ENCODE measurements around the gene PUS7L.
A peak's percentile ranks its signal among the peaks of the same experiment; 100 is the strongest.
"Not testable (repeated sequence)": the region's sequence is repeated elsewhere in the genome, so short reads cannot be mapped to it uniquely, and the experiment has no call there.

The PUS7L gene

GRCh38 chr12:43736927-43737440 is 21.6 kb downstream of the PUS7L start:
- H3K9me3 ChIP-seq (replicated peaks in 1 of 11): no peaks in the 10 kb centered on the region
- no peaks in the 10 kb centered on the region for H3K4me1 ChIP-seq
- no peak overlapping the region for H3K4me2 ChIP-seq
- no peak overlapping the region for H3K4me3 ChIP-seq
- H3K36me3 ChIP-seq: peaks cover 37 to 88% (median 64%) of the 10 kb centered on the region in 11 experiments
- H4K20me1 ChIP-seq: no peaks in the 10 kb centered on the region
- no peak overlapping the region for H3K27ac ChIP-seq
- H3K9ac ChIP-seq: no peak overlapping the region
- no peaks in the 10 kb centered on the region for H3K27me3 ChIP-seq
- no peak for TF ChIP-seq Cebpa-rat (IDR thresholded peaks at IDR 0.05)

DNA sequence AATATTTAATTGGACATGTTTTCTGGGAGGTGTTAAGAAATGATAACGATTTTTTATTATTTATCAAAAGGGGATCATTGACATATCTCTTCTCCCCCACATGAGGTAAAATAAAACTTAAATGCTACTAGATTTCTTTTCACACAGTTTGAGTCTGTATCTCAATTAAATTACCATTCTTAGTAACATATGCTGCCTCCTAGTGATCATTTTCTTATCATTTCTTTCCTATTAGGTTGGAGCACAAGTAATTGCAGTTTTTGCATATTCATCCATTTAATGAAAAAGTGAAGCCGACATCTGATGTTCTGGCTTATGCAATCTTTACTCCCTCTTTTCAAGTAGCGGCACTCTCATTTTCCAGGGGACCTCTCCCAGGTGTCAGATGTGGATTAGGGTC is 24.9 kb downstream of the PUS7L start:
- H3K4me3 ChIP-seq: no peak overlapping the region
- H3K4me2 ChIP-seq: no peak overlapping the region
- no peak overlapping the region for H3K9ac ChIP-seq
- H4K20me1 ChIP-seq: no peaks in the 10 kb centered on the region
- peaks cover 30 to 84% (median 50%) of the 10 kb centered on the region in 11 experiments for H3K36me3 ChIP-seq
- TF ChIP-seq Cebpa-rat (IDR thresholded peaks at IDR 0.05): no peak
- no peaks in the 10 kb centered on the region for H3K4me1 ChIP-seq
- no peaks in the 10 kb centered on the region for H3K9me3 ChIP-seq (replicated peaks in 1 of 11)
- no peaks in the 10 kb centered on the region for H3K27me3 ChIP-seq
- H3K27ac ChIP-seq: no peak overlapping the region

GRCh38 chr12:43730283-43730682 is 28.3 kb downstream of the PUS7L start:
- H3K9ac ChIP-seq: no peak overlapping the region
- H3K27me3 ChIP-seq: no peaks in the 10 kb centered on the region
- TF ChIP-seq Cebpa-rat (IDR thresholded peaks at IDR 0.05): no peak
- H3K9me3 ChIP-seq (replicated peaks in 1 of 11): no peaks in the 10 kb centered on the region
- H4K20me1 ChIP-seq: no peaks in the 10 kb centered on the region
- H3K4me2 ChIP-seq: no peak overlapping the region
- no peaks in the 10 kb centered on the region for H3K4me1 ChIP-seq
- no peak overlapping the region for H3K4me3 ChIP-seq
- no peak overlapping the region for H3K27ac ChIP-seq
- H3K36me3 ChIP-seq: peaks cover 20 to 69% (median 41%) of the 10 kb centered on the region in 11 experiments; a peak in 21 of 22 replicates

GRCh38 chr12:43728698-43729097 is 29.9 kb downstream of the PUS7L start:
- Histone ChIP-seq H3K4me1 (no peaks in the 10 kb centered on the region), H3K27ac (no peak overlapping the region), H3K4me3 (no peak overlapping the region), H3K27me3 (no peaks in the 10 kb centered on the region), H3K9ac (no peak overlapping the region), H3K36me3 (peaks cover 7 to 59% (median 31%) of the 10 kb centered on the region in 11 experiments; a peak in 18 of 22 replicates), H3K9me3 (replicated peaks in 1 of 11) (no peaks in the 10 kb centered on the region), H3K4me2 (no peak overlapping the region), H4K20me1 (no peaks in the 10 kb centered on the region)
- no peak for TF ChIP-seq Cebpa-rat (IDR thresholded peaks at IDR 0.05)

GRCh38 chr12:43728117-43728516 is 30.5 kb downstream of the PUS7L start:
- H3K4me3 ChIP-seq: no peak overlapping the region
- H3K36me3 ChIP-seq: peaks cover 5 to 55% (median 29%) of the 10 kb centered on the region in 11 experiments; a peak in 16 of 22 replicates
- no peaks in the 10 kb centered on the region for H3K27me3 ChIP-seq
- no peak overlapping the region for H3K9ac ChIP-seq
- no peaks in the 10 kb centered on the region for H3K9me3 ChIP-seq (replicated peaks in 1 of 11)
- H4K20me1 ChIP-seq: no peaks in the 10 kb centered on the region
- no peak for TF ChIP-seq Cebpa-rat (IDR thresholded peaks at IDR 0.05)
- H3K4me2 ChIP-seq: no peak overlapping the region
- no peak overlapping the region for H3K27ac ChIP-seq
- no peaks in the 10 kb centered on the region for H3K4me1 ChIP-seq

DNA sequence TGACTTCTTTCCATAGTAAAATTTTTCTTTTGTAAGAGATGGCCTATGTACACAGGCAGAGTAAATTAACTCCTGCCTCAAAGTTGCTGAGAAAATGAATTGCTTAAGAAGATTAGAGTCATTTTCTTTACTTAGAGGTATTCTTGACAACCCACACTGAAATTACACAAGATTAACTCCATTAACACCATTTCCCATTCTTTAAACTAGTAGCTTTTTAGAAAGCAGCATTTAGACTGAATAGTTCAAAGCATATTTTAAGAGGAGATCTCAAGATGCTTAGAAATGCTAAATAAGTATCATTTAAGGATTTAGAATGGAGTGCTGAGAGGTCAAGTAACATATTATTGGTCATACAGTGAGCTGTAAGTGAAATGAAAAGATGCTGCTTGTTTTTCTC is 35.5 kb downstream of the PUS7L start:
- Histone ChIP-seq H3K4me2 (no peak overlapping the region), H3K4me1 (no peaks in the 10 kb centered on the region), H3K36me3 (peaks cover 0 to 21% (median 13%) of the 10 kb centered on the region in 11 experiments; a peak in 11 of 22 replicates), H3K27ac (no peak overlapping the region), H3K9ac (no peak overlapping the region), H4K20me1 (no peaks in the 10 kb centered on the region), H3K4me3 (no peak overlapping the region), H3K27me3 (no peaks in the 10 kb centered on the region), H3K9me3 (replicated peaks in 1 of 11) (no peaks in the 10 kb centered on the region)
- TF ChIP-seq Cebpa-rat (IDR thresholded peaks at IDR 0.05): no peak

DNA sequence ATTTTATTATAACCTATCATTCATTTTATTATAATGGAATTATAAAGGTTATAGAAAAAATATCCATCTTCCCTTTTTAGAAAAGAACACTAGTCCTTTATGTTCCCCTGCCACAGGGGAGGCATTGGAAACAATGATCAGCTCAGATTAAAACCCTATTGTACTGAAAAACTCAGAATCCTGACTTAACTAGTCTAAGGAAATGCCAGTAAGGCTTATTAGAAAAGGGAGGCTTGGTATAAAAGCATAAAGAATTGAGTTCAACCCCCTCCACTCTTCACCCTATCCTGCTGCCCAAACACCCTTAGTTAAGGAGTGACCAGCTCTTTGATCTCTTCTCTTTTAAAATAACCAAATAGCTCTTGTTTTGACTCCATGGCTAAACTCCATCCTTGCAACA is 36.0 kb downstream of the PUS7L start:
- H3K36me3 ChIP-seq: peaks cover 0 to 21% (median 13%) of the 10 kb centered on the region in 11 experiments; a peak in 11 of 22 replicates
- no peak overlapping the region for H3K4me2 ChIP-seq
- H4K20me1 ChIP-seq: no peaks in the 10 kb centered on the region
- H3K4me3 ChIP-seq: no peak overlapping the region
- no peak for TF ChIP-seq Cebpa-rat (IDR thresholded peaks at IDR 0.05)
- H3K27me3 ChIP-seq: no peaks in the 10 kb centered on the region
- H3K27ac ChIP-seq: no peak overlapping the region
- no peaks in the 10 kb centered on the region for H3K9me3 ChIP-seq (replicated peaks in 1 of 11)
- H3K4me1 ChIP-seq: no peaks in the 10 kb centered on the region
- no peak overlapping the region for H3K9ac ChIP-seq

DNA sequence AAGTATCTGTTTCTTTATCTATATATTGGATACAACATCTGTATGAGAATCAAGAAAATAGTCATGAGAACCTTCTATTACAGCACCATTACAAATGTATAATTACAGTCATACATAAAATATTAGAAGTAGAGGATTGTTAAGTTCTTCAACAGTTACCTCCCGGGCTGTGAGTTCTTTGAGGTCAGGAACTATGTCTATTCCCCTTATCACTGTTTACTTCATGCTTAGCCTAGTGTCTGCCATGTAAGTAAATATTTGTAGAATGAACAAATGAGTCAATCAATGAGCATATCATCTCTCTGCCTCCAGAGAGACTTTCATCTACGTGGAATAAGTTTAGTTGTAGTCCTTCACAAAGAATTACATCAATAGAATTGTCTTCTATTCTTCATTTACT is 47.2 kb downstream of the PUS7L start:
- no peak for TF ChIP-seq Cebpa-rat (IDR thresholded peaks at IDR 0.05)
- H4K20me1 ChIP-seq: no peaks in the 10 kb centered on the region
- no peaks in the 10 kb centered on the region for H3K27me3 ChIP-seq
- no peak overlapping the region for H3K9ac ChIP-seq
- H3K27ac ChIP-seq: no peak overlapping the region
- no peak overlapping the region for H3K4me2 ChIP-seq
- no peaks in the 10 kb centered on the region for H3K4me1 ChIP-seq
- H3K4me3 ChIP-seq: no peak overlapping the region
- no peaks in the 10 kb centered on the region for H3K36me3 ChIP-seq
- H3K9me3 ChIP-seq (replicated peaks in 1 of 11): peaks cover 13 to 23% (median 17%) of the 10 kb centered on the region in 11 experiments; a peak in 21 of 22 replicates

- not testable (repeated sequence) for H3K4me3 ChIP-seq, H4K20me1 ChIP-seq, H3K9ac ChIP-seq, H3K4me2 ChIP-seq, H3K27me3 ChIP-seq, H3K36me3 ChIP-seq, H3K27ac ChIP-seq
- H3K9me3 ChIP-seq (replicated peaks in 1 of 11): peaks cover 22 to 34% (median 31%) of the 10 kb centered on the region in 11 experiments
- peaks cover 4 to 17% (median 10%) of the 10 kb centered on the region in 10 experiments; a peak in 11 of 20 replicates for H3K4me1 ChIP-seq
These were observed 54.8 kb downstream of the PUS7L start for GRCh38 chr12:43703772-43704171.

DNA sequence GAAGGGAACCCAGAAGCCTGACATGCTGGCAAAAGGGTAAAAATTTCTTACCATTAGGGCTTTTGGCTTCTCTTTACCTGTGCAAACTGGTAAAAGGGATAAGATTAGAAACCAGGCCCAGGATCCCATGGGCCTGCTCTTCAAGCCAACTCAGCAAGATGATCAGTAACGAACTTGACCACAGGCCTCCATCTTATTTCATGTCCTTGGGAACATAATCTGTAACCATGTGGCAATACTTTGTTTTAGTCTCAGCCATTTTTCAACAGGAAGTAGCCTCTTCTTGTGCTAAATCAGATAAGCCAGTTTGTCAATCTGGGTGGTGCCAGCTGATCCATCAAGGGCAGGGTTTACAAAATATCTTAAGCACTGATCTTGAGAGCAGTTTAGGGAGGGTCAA is 57.4 kb downstream of the PUS7L start:
- Histone ChIP-seq H3K27ac (peak overlapping the region in 5 of 11 experiments; percentile 4 to 62 (median 27); a peak in 5 of 22 replicates), H3K9me3 (replicated peaks in 1 of 11) (peaks cover 5 to 24% (median 12%) of the 10 kb centered on the region in 11 experiments), H3K4me2 (peak overlapping the region in 9 of 11 experiments; percentile 10 to 51 (median 39); a peak in 16 of 22 replicates), H3K4me1 (peaks cover 10 to 28% (median 18%) of the 10 kb centered on the region in 10 experiments)
- not testable (repeated sequence) for H3K4me3 ChIP-seq, H3K9ac ChIP-seq, H4K20me1 ChIP-seq, H3K27me3 ChIP-seq, H3K36me3 ChIP-seq
- peak in 1 of 11 experiments; percentile 52; a peak in 1 of 22 replicates for TF ChIP-seq Cebpa-rat (IDR thresholded peaks at IDR 0.05)

Data from BLaER1 treated with 17β-estradiol and CSF1 and Interleukin-3, amounts not matched to agents 10 nM and 100 nM (cell line).